GM12872 (cell line): Measurements from ENCODE around the gene BCDIN3D.

ENCODE experiments used
- CTCF ChIP-seq: IDR thresholded peaks from 3 replicates; pipeline ENCODE4 v1.5.1; 2011; ENCODE audit warnings: low read depth, mild to moderate bottlenecking, low read length, moderate library complexity; ENCODE audit not compliant: insufficient read depth

BCDIN3D gene

GRCh38 chr12:49868449-49868848, 25.5 kb upstream of the BCDIN3D start:
- no peak for TF ChIP-seq CTCF

DNA sequence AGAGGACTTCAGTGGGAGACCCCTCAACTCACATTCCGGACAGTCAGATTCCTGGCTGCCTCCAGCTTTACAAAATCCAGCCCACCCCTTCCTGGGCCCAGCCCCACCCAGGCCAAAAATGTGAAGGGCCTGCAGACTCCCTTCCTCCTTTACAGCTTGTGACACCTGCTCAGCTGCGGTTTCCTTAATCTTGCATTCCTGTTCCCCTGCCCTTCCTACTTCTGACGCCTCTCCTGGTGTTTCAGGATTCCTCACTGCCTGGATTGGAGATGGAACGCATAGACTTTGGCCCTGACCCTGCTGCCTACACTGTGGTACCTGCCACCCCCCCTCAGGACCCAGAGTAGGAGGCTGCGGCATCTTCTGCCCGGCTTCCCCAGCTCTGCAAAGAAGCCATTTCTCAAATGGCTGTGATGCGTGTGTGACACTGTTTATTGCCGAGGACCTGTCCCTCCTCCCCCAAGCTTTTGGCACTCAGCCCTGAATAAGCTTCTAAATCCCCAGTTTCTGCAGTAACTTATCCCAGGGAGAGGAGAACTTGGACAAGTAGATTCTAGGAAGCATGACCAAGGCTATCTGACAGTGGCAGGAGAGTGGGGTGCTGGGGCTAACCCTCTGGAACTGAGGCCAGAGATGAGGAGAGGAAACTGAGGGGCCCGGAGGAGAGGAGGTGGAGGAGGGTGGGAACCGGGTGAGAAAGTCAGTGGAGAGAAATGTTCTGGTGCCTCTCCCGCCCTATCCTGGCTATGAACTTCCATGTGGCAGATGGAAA, 24.9 kb upstream of the BCDIN3D start:
- 0 out of 3 replicates have a peak, but pooled peaks have one; percentile 4 for TF ChIP-seq CTCF

GRCh38 chr12:49866859-49867569, 24.1 kb upstream of the BCDIN3D start:
- peak; percentile 99 for TF ChIP-seq CTCF

GRCh38 chr12:49865782-49866135, 22.9 kb upstream of the BCDIN3D start:
- no peak for TF ChIP-seq CTCF

DNA sequence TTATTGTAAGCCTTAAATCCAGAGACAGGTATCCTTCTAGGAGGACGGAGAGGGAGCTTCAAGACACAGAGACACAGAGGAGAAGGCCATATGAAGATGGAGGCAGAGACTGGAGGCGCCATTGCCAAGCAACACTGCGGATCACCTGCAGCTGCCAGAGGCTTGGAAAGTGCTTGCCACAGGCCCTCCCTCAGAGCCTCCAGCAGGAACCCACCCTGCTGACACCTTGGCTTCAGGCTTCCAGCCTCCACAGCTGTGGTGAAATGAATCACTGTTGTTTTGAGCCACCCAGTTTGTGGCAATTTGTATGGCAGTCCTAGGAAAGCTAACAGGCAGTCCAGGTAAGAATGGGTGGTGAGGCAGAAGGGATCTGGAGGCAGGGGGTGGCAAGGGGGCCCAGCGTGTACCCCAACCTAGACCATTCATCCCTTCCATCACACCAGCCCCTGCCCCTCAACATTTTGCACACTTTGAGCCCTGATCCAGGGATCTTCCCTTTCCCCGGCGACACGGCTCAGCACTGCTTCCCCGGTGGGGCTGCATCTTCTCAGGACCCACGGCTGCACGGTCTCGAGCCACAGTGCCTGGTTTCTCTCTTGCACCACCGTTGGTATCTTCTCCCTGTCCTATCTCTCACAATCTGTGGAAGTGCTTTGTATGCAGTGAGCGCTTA, 22.3 kb upstream of the BCDIN3D start:
- no peak for TF ChIP-seq CTCF

- TF ChIP-seq CTCF = no peak
Observed at GRCh38 chr12:49864798-49865090, 21.8 kb upstream of the BCDIN3D start.

GRCh38 chr12:49863946-49864797, 21.3 kb upstream of the BCDIN3D start:
- TF ChIP-seq CTCF = no peak
